ENCODE results near the gene C18orf63. TPM values are rescaled to one million over a fixed set of nuclear protein-coding genes. Genes with fewer than 3 reads are reported as not detected.
A peak's percentile ranks its signal among the peaks of the same experiment; 100 is the strongest.

The C18orf63 gene
- total RNA-seq, 1 experiment from 2014 or later, result not detected

GRCh38 chr18:74351354-74351753 lies 35.7 kb downstream of the C18orf63 start:
- in situ Hi-C loops (cut with HindIII; ENCODE audit: low pct_unique_long_range_greater_than_20kb, low sequenced_read_pairs) (no loop called here), intact Hi-C loops (cut with micrococcal nuclease; ENCODE audit: unreplicated experiment) (no loop called here)
- Histone ChIP-seq H3K4me1 (ENCODE audit: control insufficient read depth, insufficient read depth, low read length) (no peaks in the 10 kb centered on the region), H3K36me3 (ENCODE audit: control insufficient read depth, insufficient read depth, low read length) (no peaks in the 10 kb centered on the region), H3K27ac (ENCODE audit: low read length) (no peak overlapping the region), H3K27me3 (ENCODE audit: control insufficient read depth, insufficient read depth, low read length) (peaks cover 20% of the 10 kb centered on the region), H3K9me3 (ENCODE audit: control insufficient read depth, insufficient read depth, low read depth, low read length) (no peaks in the 10 kb centered on the region), H3K4me3 (ENCODE audit: low read depth in 2 of 2, low read length in 2 of 2) (no peak overlapping the region)
- peak; percentile 20 for DNase-seq (ENCODE audit: low read depth, low spot score)
- ChIA-PET CTCF (no interaction called here), POLR2A (no interaction called here)
- no peak; the same call in 1 of the 2 replicates for ATAC-seq
- TF ChIP-seq REST (IDR thresholded peaks at IDR 0.05; ENCODE audit: insufficient read depth in 1 of 2, low read depth in 2 of 2, low read length in 1 of 2) (no peak), POLR2AphosphoS5 (IDR thresholded peaks at IDR 0.05; ENCODE audit: low read depth, low read length) (no peak)
- no TSS peak for BruUV-seq (replicated peaks)

GRCh38 chr18:74353169-74353775 lies 37.6 kb downstream of the C18orf63 start:
- in situ Hi-C loops (cut with HindIII; ENCODE audit: low pct_unique_long_range_greater_than_20kb, low sequenced_read_pairs), result no loop called here

More at GRCh38 chr18:74353169-74353775, 37.6 kb downstream of the C18orf63 start:
- H3K4me1 ChIP-seq (ENCODE audit: control insufficient read depth, insufficient read depth, low read length), result no peaks in the 10 kb centered on the region
- H3K36me3 ChIP-seq (ENCODE audit: control insufficient read depth, insufficient read depth, low read length), result no peaks in the 10 kb centered on the region
- peaks cover 23% of the 10 kb centered on the region for H3K27me3 ChIP-seq (ENCODE audit: control insufficient read depth, insufficient read depth, low read length)
- H3K27ac ChIP-seq (ENCODE audit: low read length), result no peak overlapping the region
- no peaks in the 10 kb centered on the region for H3K9me3 ChIP-seq (ENCODE audit: control insufficient read depth, insufficient read depth, low read depth, low read length)
- CTCF ChIA-PET, result interaction anchor here (0.5 to 3.4 kb wide), 6 partner anchors 11 to 352 kb away, joined by 3 to 74 read pairs (median 4); no protein-coding TSS in a partner anchor
- DNase-seq (ENCODE audit: low read depth, low spot score) (peak; percentile 59), ATAC-seq (peak; percentile 95)
- intact Hi-C loops (cut with micrococcal nuclease; ENCODE audit: unreplicated experiment), result loop anchor here (1.0 to 2.0 kb wide), 2 partner anchors 140 to 200 kb away; no protein-coding TSS in a partner anchor
- no peak overlapping the region for H3K4me3 ChIP-seq (ENCODE audit: low read depth in 2 of 2, low read length in 2 of 2)
- POLR2A ChIA-PET, result interaction anchor here (0.5 kb wide), 1 partner anchor 683 kb away, joined by 3 read pairs; no protein-coding TSS in a partner anchor
- TF ChIP-seq SIN3A (IDR thresholded peaks at IDR 0.05; ENCODE audit: borderline replicate concordance, insufficient read depth, low read depth, low read length) (no peak), CTCF (IDR thresholded peaks at IDR 0.05) (peak; percentile 91)
- no TSS peak for BruUV-seq (replicated peaks)

Data from Panc1 (cell line).